HepG2 (cell line): ENCODE data around the gene IKZF3. TPM values are rescaled to one million over a fixed set of nuclear protein-coding genes. Genes with fewer than 3 reads are reported as not detected.
A peak's percentile ranks its signal among the peaks of the same experiment; 100 is the strongest.

Experiments
- ATF6 ChIP-seq: sonication (generic); formaldehyde crosslinking; conservative IDR thresholded peaks from 2 replicates; pipeline ENCODE4 v1.4.0; 2020; ENCODE audit warnings: missing genetic modification reagents
- EED ChIP-seq: sonication (generic); formaldehyde crosslinking; IDR thresholded peaks from 2 replicates; pipeline ENCODE4 v1.5.0; 2020; ENCODE audit warnings: mild to moderate bottlenecking, missing genetic modification reagents
- GZF1 ChIP-seq: sonication (generic); formaldehyde crosslinking; IDR thresholded peaks from 2 replicates; pipeline ENCODE4 v1.5.1; 2020; ENCODE audit warnings: mild to moderate bottlenecking, missing genetic modification reagents
- HDAC6 ChIP-seq: fragments of 200-600 bp; sonication (generic); IDR thresholded peaks from 2 replicates; pipeline ENCODE4 v1.7.0; 2017; ENCODE audit warnings: mild to moderate bottlenecking, antibody characterized with exemption, low read length, low read depth
- HOMEZ ChIP-seq: IDR thresholded peaks from 2 replicates; pipeline ENCODE4 v1.6.1; 2016; ENCODE audit warnings: low read depth
- KLF9 ChIP-seq: IDR thresholded peaks from 2 replicates; pipeline ENCODE4 v1.6.1; 2016; ENCODE audit warnings: low read depth
- NFRKB ChIP-seq: fragments of 450-650 bp; IDR thresholded peaks from 2 replicates; pipeline ENCODE4 v1.6.1; 2017
- SIX4 ChIP-seq: sonication (generic); formaldehyde crosslinking; IDR thresholded peaks from 2 replicates; pipeline ENCODE4 v1.4.0; 2020; ENCODE audit warnings: missing genetic modification reagents
- TCF7L2 ChIP-seq: IDR thresholded peaks from 2 replicates; pipeline ENCODE4 v1.6.1; 2011; ENCODE audit warnings: mild to moderate bottlenecking, low read depth, low read length, moderate library complexity
- ZBTB40 ChIP-seq, 2 experiments: fragments of 450-650 bp in 1 of 2; sonication (generic) in 1 of 2; formaldehyde crosslinking in 1 of 2; IDR thresholded peaks; 2 replicates each; pipeline versions ENCODE4 v1.6.1 to v1.8.0; 2016 to 2022; ENCODE audit warnings: antibody characterized with exemption in 1 of 2, mild to moderate bottlenecking in 1 of 2, missing genetic modification reagents in 1 of 2
- ZMYM4 ChIP-seq: sonication (generic); formaldehyde crosslinking; IDR thresholded peaks from 2 replicates; pipeline ENCODE4 v1.8.1; 2023; ENCODE audit warnings: mild to moderate bottlenecking, missing genetic modification reagents
- ZNF34 ChIP-seq: sonication (generic); formaldehyde crosslinking; IDR thresholded peaks from 2 replicates; pipeline ENCODE4 v1.4.0; 2020; ENCODE audit warnings: mild to moderate bottlenecking, missing genetic modification reagents, borderline replicate concordance
- polyA plus RNA-seq, 8 experiments: library from polyadenylated mRNA; depleted of rRNA in 3 of 8; stranded (reverse) in 7 of 8; unstranded in 1 of 8; fragments of >200 nt; fragmentation: Illumina TruSeq in 4 of 8; extraction: Trizol in 4 of 8; gene quantifications; 2 replicates each; pipeline versions ENCODE4 v1.2.1 to v1.2.3, GENCODE V29; 2011 to 2016; ENCODE audit warnings: low read depth in 4 of 8, missing spikeins in 1 of 8, mixed read lengths in 1 of 8; ENCODE audit not compliant: insufficient read depth in 1 of 8
- total RNA-seq, 5 experiments: library from RNA; depleted of rRNA; stranded (reverse); fragments of >200 nt; fragmentation: Illumina TruSeq; extraction: Trizol; gene quantifications; 2 replicates each; pipeline ENCODE4 v1.2.3, GENCODE V29; 2016; ENCODE audit warnings: low read depth in 1 of 5
- TF ChIP-seq, protein P1 (sequence below): sonication (generic); formaldehyde crosslinking; IDR thresholded peaks from 2 replicates; pipeline ENCODE4 v1.4.0; 2020; ENCODE audit warnings: missing genetic modification reagents

The IKZF3 gene
- total and polyA plus RNA-seq, 2 of the 13 experiments (the other 11 are each of a cell fraction or from before 2014, with no cell fraction given) = not detected

- TF ChIP-seq ZBTB40 (IDR thresholded peaks at IDR 0.05) = no peak
- TF ChIP-seq ZBTB40 (CRISPR knock-in tag; IDR thresholded peaks at IDR 0.05) = peak; percentile 90
- TF ChIP-seq, protein P1, sequence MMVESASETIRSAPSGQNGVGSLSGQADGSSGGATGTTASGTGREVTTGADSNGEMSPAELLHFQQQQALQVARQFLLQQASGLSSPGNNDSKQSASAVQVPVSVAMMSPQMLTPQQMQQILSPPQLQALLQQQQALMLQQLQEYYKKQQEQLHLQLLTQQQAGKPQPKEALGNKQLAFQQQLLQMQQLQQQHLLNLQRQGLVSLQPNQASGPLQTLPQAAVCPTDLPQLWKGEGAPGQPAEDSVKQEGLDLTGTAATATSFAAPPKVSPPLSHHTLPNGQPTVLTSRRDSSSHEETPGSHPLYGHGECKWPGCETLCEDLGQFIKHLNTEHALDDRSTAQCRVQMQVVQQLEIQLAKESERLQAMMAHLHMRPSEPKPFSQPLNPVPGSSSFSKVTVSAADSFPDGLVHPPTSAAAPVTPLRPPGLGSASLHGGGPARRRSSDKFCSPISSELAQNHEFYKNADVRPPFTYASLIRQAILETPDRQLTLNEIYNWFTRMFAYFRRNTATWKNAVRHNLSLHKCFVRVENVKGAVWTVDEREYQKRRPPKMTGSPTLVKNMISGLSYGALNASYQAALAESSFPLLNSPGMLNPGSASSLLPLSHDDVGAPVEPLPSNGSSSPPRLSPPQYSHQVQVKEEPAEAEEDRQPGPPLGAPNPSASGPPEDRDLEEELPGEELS = peak; percentile 63; the same call in 1 of the 2 replicates
- peak; percentile 81; the same call in 1 of the 2 replicates for TF ChIP-seq ATF6
- peak; percentile 62; the same call in 1 of the 2 replicates for TF ChIP-seq HOMEZ (CRISPR knock-in tag)
- peak; percentile 83 for TF ChIP-seq GZF1 (CRISPR knock-in tag)
- TF ChIP-seq SIX4 (CRISPR knock-in tag) = 0 out of 2 replicates have a peak, but pooled peaks have one; percentile 23
- no peak for TF ChIP-seq HDAC6
- TF ChIP-seq EED (CRISPR knock-in tag) = peak; percentile 86; the same call in 1 of the 2 replicates
- TF ChIP-seq ZMYM4 (CRISPR knock-in tag) = peak; percentile 72
- TF ChIP-seq KLF9 (CRISPR knock-in tag) = peak; percentile 90; the same call in 1 of the 2 replicates
- no peak for TF ChIP-seq TCF7L2
- TF ChIP-seq NFRKB = no peak
- TF ChIP-seq ZNF34 = no peak
These were observed at the start of gene IKZF3 (continued) for GRCh38 chr17:39863918-39864746.
